Fibroblast of skin of right quadriceps (primary cell): ENCODE data around the gene CCDC187.

ENCODE experiments used
- DNase-seq: peaks from one replicate; pipeline ENCODE4 v3.0.0-alpha.2; 2013

Gene CCDC187

GRCh38 chr9:136250676-136251075, 53.2 kb downstream of the CCDC187 start:
- no peak for DNase-seq

GRCh38 chr9:136249877-136250559, 53.9 kb downstream of the CCDC187 start:
- no peak for DNase-seq

GRCh38 chr9:136248951-136249876, 54.7 kb downstream of the CCDC187 start:
- DNase-seq = no peak

- DNase-seq = no peak
Measured at GRCh38 chr9:136247947-136248637, 55.8 kb downstream of the CCDC187 start.

- DNase-seq = no peak
Measured at GRCh38 chr9:136247551-136247916, 56.4 kb downstream of the CCDC187 start.

- DNase-seq = no peak
Measured at GRCh38 chr9:136246849-136247550, 56.9 kb downstream of the CCDC187 start.

- DNase-seq = peak; percentile 75
Measured at GRCh38 chr9:136245219-136246150, 58.4 kb downstream of the CCDC187 start, which contains the start of gene QSOX2. QSOX2 (minus strand) TSS chr9:136245812; CDS start chr9:136245803, 9 bp downstream.

GRCh38 chr9:136244969-136245218, 59.0 kb downstream of the CCDC187 start:
- DNase-seq = no peak

- no peak for DNase-seq
Measured at GRCh38 chr9:136244122-136244968, 59.5 kb downstream of the CCDC187 start.

- DNase-seq = no peak
Measured at GRCh38 chr9:136243631-136244030, 60.3 kb downstream of the CCDC187 start.

- DNase-seq = no peak
Measured at GRCh38 chr9:136242918-136243525, 60.9 kb downstream of the CCDC187 start.

- DNase-seq = no peak
Measured at GRCh38 chr9:136242248-136242647, 61.6 kb downstream of the CCDC187 start.

- no peak for DNase-seq
Measured at GRCh38 chr9:136241542-136241941, 62.4 kb downstream of the CCDC187 start.

- DNase-seq = no peak
Measured at GRCh38 chr9:136240941-136241340, 63.0 kb downstream of the CCDC187 start.

- DNase-seq = no peak
Measured at GRCh38 chr9:136239983-136240330, 63.9 kb downstream of the CCDC187 start.

- DNase-seq = no peak
Measured at GRCh38 chr9:136239135-136239982, 64.5 kb downstream of the CCDC187 start.

- DNase-seq = no peak
Measured at GRCh38 chr9:136238342-136238732, 65.6 kb downstream of the CCDC187 start.

GRCh38 chr9:136237486-136238341, 66.2 kb downstream of the CCDC187 start:
- no peak for DNase-seq
